ENCODE data around the gene ERGIC1.

- TF ChIP-seq, protein P1, sequence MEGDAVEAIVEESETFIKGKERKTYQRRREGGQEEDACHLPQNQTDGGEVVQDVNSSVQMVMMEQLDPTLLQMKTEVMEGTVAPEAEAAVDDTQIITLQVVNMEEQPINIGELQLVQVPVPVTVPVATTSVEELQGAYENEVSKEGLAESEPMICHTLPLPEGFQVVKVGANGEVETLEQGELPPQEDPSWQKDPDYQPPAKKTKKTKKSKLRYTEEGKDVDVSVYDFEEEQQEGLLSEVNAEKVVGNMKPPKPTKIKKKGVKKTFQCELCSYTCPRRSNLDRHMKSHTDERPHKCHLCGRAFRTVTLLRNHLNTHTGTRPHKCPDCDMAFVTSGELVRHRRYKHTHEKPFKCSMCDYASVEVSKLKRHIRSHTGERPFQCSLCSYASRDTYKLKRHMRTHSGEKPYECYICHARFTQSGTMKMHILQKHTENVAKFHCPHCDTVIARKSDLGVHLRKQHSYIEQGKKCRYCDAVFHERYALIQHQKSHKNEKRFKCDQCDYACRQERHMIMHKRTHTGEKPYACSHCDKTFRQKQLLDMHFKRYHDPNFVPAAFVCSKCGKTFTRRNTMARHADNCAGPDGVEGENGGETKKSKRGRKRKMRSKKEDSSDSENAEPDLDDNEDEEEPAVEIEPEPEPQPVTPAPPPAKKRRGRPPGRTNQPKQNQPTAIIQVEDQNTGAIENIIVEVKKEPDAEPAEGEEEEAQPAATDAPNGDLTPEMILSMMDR (IDR thresholded peaks at IDR 0.05; ENCODE audit: poor library complexity, severe bottlenecking) = no peak
- TF ChIP-seq, protein P2, sequence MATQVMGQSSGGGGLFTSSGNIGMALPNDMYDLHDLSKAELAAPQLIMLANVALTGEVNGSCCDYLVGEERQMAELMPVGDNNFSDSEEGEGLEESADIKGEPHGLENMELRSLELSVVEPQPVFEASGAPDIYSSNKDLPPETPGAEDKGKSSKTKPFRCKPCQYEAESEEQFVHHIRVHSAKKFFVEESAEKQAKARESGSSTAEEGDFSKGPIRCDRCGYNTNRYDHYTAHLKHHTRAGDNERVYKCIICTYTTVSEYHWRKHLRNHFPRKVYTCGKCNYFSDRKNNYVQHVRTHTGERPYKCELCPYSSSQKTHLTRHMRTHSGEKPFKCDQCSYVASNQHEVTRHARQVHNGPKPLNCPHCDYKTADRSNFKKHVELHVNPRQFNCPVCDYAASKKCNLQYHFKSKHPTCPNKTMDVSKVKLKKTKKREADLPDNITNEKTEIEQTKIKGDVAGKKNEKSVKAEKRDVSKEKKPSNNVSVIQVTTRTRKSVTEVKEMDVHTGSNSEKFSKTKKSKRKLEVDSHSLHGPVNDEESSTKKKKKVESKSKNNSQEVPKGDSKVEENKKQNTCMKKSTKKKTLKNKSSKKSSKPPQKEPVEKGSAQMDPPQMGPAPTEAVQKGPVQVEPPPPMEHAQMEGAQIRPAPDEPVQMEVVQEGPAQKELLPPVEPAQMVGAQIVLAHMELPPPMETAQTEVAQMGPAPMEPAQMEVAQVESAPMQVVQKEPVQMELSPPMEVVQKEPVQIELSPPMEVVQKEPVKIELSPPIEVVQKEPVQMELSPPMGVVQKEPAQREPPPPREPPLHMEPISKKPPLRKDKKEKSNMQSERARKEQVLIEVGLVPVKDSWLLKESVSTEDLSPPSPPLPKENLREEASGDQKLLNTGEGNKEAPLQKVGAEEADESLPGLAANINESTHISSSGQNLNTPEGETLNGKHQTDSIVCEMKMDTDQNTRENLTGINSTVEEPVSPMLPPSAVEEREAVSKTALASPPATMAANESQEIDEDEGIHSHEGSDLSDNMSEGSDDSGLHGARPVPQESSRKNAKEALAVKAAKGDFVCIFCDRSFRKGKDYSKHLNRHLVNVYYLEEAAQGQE (IDR thresholded peaks at IDR 0.05; ENCODE audit: borderline replicate concordance) = no peak
- TF ChIP-seq EZH2 (IDR thresholded peaks at IDR 0.05; ENCODE audit: borderline replicate concordance, insufficient read depth, low read length, poor library complexity, severe bottlenecking) = no peak
- TF ChIP-seq TAF1 (IDR thresholded peaks at IDR 0.05; ENCODE audit: low read depth) = no peak
- no peak for TF ChIP-seq MXI1 (conservative IDR thresholded peaks at IDR 0.05; ENCODE audit: poor library complexity, severe bottlenecking)
Measured at GRCh38 chr5:172906436-172906835, 72.4 kb downstream of the ERGIC1 start.
